CD4-positive, alpha-beta T cell treated with Interleukin-1 beta for 1 hour (primary cell): ENCODE measurements around the gene ABR.
"Not testable (repeated sequence)": the region's sequence is repeated elsewhere in the genome, so short reads cannot be mapped to it uniquely, and the experiment has no call there.

Experiments
- DNase-seq, 2 donors: peaks; one replicate each; pipeline ENCODE4 v3.0.0-alpha.2; 2020 to 2022

The ABR gene

GRCh38 chr17:1044387-1045009 is 135.3 kb downstream of the ABR start:
- DNase-seq = not testable (repeated sequence)

- no peak for DNase-seq
These were observed 136.1 kb downstream of the ABR start for GRCh38 chr17:1043601-1044251.

GRCh38 chr17:1042486-1042885 is 137.3 kb downstream of the ABR start:
- DNase-seq = no peak

GRCh38 chr17:1041746-1042145 is 138.0 kb downstream of the ABR start:
- DNase-seq = no peak

- DNase-seq = no peak
These were observed 139.6 kb downstream of the ABR start for GRCh38 chr17:1040216-1040600.

GRCh38 chr17:1039511-1040215 is 140.1 kb downstream of the ABR start:
- peak; percentile 20 to 81 for DNase-seq

GRCh38 chr17:1039123-1039507 is 140.7 kb downstream of the ABR start:
- DNase-seq = no peak

- no peak for DNase-seq
These were observed 141.2 kb downstream of the ABR start for GRCh38 chr17:1038459-1039122.

- DNase-seq = no peak
These were observed 142.4 kb downstream of the ABR start for GRCh38 chr17:1037238-1037879.

- no peak for DNase-seq
These were observed 142.9 kb downstream of the ABR start for GRCh38 chr17:1036845-1037237.

- DNase-seq = no peak
These were observed 143.5 kb downstream of the ABR start for GRCh38 chr17:1036171-1036844.

GRCh38 chr17:1035546-1036170 is 144.1 kb downstream of the ABR start:
- no peak for DNase-seq

- DNase-seq = no peak
These were observed 145.1 kb downstream of the ABR start for GRCh38 chr17:1034652-1035210.

GRCh38 chr17:1033503-1033902 is 146.3 kb downstream of the ABR start:
- DNase-seq = no peak

- no peak for DNase-seq
These were observed 147.4 kb downstream of the ABR start for GRCh38 chr17:1032391-1032790.

- DNase-seq = no peak
These were observed 148.1 kb downstream of the ABR start for GRCh38 chr17:1031711-1032110.

GRCh38 chr17:1030684-1031532 is 148.9 kb downstream of the ABR start:
- DNase-seq = no peak

- DNase-seq = no peak
These were observed 149.7 kb downstream of the ABR start for GRCh38 chr17:1029922-1030644.

- no peak for DNase-seq
These were observed 150.4 kb downstream of the ABR start for GRCh38 chr17:1029196-1029921.
